ENCODE data around the gene PACRGL. TPM values are rescaled to one million over a fixed set of nuclear protein-coding genes. Genes with fewer than 3 reads are reported as not detected.

Gene PACRGL
- total RNA-seq, 1 experiment from 2014 or later: 14.9 TPM

DNA sequence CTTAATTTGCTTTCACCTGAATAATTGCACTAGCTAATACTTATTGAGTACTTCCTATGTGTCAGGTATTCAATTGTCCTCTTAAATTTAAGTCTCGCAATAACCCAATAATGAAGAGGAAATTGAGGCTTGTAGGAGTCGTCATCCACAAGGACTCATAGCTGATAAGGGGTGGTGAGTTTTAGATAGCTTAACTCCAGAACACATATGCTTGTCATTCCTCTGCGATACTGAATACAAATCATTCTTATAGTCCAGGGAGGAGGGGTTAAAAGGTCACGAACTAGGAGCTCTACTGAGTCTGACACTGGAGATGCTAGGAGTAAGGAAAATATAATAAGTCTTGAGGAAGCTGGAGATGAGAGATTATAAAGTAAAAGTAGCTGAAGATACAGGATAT is 1.4 kb upstream of the PACRGL start:
- CTCF ChIA-PET: no interaction called here
- H3K4me1 ChIP-seq: no peaks in the 10 kb centered on the region
- POLR2A ChIA-PET: no interaction called here
- BruUV-seq (replicated peaks): no TSS peak
- H3K4me3 ChIP-seq (ENCODE audit: low read depth, low read length): no peak overlapping the region
- Mint-ChIP-seq H3K4me3 (ENCODE audit: unreplicated experiment) (peak overlapping the region; percentile 38), H3K27me3 (ENCODE audit: insufficient read depth, unreplicated experiment) (peaks cover 1% of the 10 kb centered on the region), H3K9me3 (ENCODE audit: unreplicated experiment) (no peaks in the 10 kb centered on the region), H3K36me3 (ENCODE audit: insufficient read depth, unreplicated experiment) (peaks cover 17% of the 10 kb centered on the region), H3K4me1 (ENCODE audit: low read depth, unreplicated experiment) (no peaks in the 10 kb centered on the region), H3K27ac (ENCODE audit: unreplicated experiment) (no peak overlapping the region)
- H3K27me3 ChIP-seq (replicated peaks; ENCODE audit: control insufficient read depth, insufficient read depth, low read length): no peaks in the 10 kb centered on the region
- H3K36me3 ChIP-seq (ENCODE audit: control insufficient read depth, insufficient read depth, low read length): no peaks in the 10 kb centered on the region
- H3K9me3 ChIP-seq: no peaks in the 10 kb centered on the region
- TF ChIP-seq, protein P1, sequence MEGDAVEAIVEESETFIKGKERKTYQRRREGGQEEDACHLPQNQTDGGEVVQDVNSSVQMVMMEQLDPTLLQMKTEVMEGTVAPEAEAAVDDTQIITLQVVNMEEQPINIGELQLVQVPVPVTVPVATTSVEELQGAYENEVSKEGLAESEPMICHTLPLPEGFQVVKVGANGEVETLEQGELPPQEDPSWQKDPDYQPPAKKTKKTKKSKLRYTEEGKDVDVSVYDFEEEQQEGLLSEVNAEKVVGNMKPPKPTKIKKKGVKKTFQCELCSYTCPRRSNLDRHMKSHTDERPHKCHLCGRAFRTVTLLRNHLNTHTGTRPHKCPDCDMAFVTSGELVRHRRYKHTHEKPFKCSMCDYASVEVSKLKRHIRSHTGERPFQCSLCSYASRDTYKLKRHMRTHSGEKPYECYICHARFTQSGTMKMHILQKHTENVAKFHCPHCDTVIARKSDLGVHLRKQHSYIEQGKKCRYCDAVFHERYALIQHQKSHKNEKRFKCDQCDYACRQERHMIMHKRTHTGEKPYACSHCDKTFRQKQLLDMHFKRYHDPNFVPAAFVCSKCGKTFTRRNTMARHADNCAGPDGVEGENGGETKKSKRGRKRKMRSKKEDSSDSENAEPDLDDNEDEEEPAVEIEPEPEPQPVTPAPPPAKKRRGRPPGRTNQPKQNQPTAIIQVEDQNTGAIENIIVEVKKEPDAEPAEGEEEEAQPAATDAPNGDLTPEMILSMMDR (IDR thresholded peaks at IDR 0.05; ENCODE audit: insufficient read depth in 1 of 2, low read depth in 1 of 2, low read length in 1 of 2, severe bottlenecking in 1 of 2, unreplicated experiment in 1 of 2): no peak
- DNase-seq: no peak
- intact Hi-C loops (cut with micrococcal nuclease; ENCODE audit: unreplicated experiment): no loop called here

DNA sequence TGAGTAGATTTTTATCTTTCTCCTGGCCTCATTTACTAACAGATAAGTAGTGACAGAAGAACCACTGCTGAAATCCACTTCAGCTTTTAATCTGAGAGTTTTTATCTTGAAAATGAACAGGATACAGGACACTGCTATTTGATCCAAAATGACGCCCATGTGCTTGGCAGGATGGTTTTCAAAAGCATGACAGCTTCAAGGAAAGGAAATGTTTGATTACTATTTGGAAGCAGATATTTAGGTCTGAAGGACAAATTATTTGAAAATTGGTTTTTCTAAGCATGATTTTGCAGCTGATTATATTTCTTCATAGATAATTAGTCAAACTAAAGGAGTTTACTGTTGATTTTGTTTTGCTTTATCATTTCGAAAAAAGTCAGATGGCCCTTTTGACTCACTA is 11.1 kb downstream of the PACRGL start:
- H3K4me3 ChIP-seq (ENCODE audit: low read depth, low read length): no peak overlapping the region
- Mint-ChIP-seq H3K9me3 (ENCODE audit: unreplicated experiment) (no peaks in the 10 kb centered on the region), H3K4me3 (ENCODE audit: unreplicated experiment) (no peak overlapping the region), H3K4me1 (ENCODE audit: low read depth, unreplicated experiment) (no peaks in the 10 kb centered on the region), H3K27me3 (ENCODE audit: insufficient read depth, unreplicated experiment) (no peaks in the 10 kb centered on the region), H3K36me3 (ENCODE audit: insufficient read depth, unreplicated experiment) (peaks cover 14% of the 10 kb centered on the region), H3K27ac (ENCODE audit: unreplicated experiment) (no peak overlapping the region)
- H3K36me3 ChIP-seq (ENCODE audit: control insufficient read depth, insufficient read depth, low read length): no peaks in the 10 kb centered on the region
- H3K9me3 ChIP-seq: no peaks in the 10 kb centered on the region
- ChIA-PET POLR2A (no interaction called here), CTCF (no interaction called here)
- TF ChIP-seq, protein P1 (IDR thresholded peaks at IDR 0.05; ENCODE audit: insufficient read depth in 1 of 2, low read depth in 1 of 2, low read length in 1 of 2, severe bottlenecking in 1 of 2, unreplicated experiment in 1 of 2): no peak
- no TSS peak for BruUV-seq (replicated peaks)
- DNase-seq: no peak
- intact Hi-C loops (cut with micrococcal nuclease; ENCODE audit: unreplicated experiment): no loop called here
- no peaks in the 10 kb centered on the region for H3K27me3 ChIP-seq (replicated peaks; ENCODE audit: control insufficient read depth, insufficient read depth, low read length)
- H3K4me1 ChIP-seq: no peaks in the 10 kb centered on the region

DNA sequence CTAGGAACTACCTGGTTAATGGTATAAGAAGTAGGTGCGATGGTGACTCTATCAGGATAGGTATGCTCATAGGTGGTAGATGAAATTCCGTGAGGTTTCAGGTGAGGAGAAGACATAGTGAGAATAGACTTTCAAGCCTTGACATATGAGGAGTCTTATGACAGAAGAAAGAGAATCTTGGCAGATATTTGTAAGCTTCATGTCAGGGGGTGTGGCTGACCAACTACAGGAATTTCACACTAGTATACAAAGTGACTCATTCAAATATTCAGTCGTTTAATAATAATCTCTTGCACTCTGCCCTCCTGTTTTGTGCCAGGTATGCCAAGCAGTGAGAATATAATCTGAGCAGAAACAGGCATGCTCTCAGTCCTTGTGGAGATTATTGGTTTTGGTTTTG is 22.8 kb downstream of the PACRGL start:
- Histone ChIP-seq H3K36me3 (ENCODE audit: control insufficient read depth, insufficient read depth, low read length) (no peaks in the 10 kb centered on the region), H3K4me3 (ENCODE audit: low read depth, low read length) (no peak overlapping the region), H3K9me3 (no peaks in the 10 kb centered on the region), H3K4me1 (no peaks in the 10 kb centered on the region), H3K27me3 (replicated peaks; ENCODE audit: control insufficient read depth, insufficient read depth, low read length) (no peaks in the 10 kb centered on the region)
- Mint-ChIP-seq H3K36me3 (ENCODE audit: insufficient read depth, unreplicated experiment) (peaks cover 19% of the 10 kb centered on the region), H3K27ac (ENCODE audit: unreplicated experiment) (no peak overlapping the region), H3K4me3 (ENCODE audit: unreplicated experiment) (no peak overlapping the region), H3K27me3 (ENCODE audit: insufficient read depth, unreplicated experiment) (no peaks in the 10 kb centered on the region), H3K9me3 (ENCODE audit: unreplicated experiment) (peaks cover 21% of the 10 kb centered on the region), H3K4me1 (ENCODE audit: low read depth, unreplicated experiment) (no peaks in the 10 kb centered on the region)
- ChIA-PET POLR2A (no interaction called here), CTCF (no interaction called here)
- DNase-seq: no peak
- intact Hi-C loops (cut with micrococcal nuclease; ENCODE audit: unreplicated experiment): no loop called here
- TF ChIP-seq, protein P1 (IDR thresholded peaks at IDR 0.05; ENCODE audit: insufficient read depth in 1 of 2, low read depth in 1 of 2, low read length in 1 of 2, severe bottlenecking in 1 of 2, unreplicated experiment in 1 of 2): no peak
- no TSS peak for BruUV-seq (replicated peaks)
